RWPE2 (cell line): ENCODE results near the gene ONECUT2.

ENCODE experiments used
- ATAC-seq: fragments of 200-7000 bp; cut with Tn5 transposase; 3 replicates; pipeline ENCODE4 v1.9.1; 2021; ENCODE audit warnings: low read depth
- DNase-seq: peaks from one replicate; pipeline ENCODE4 v3.0.0-alpha.2; 2020; ENCODE audit warnings: low spot score
- H3K27ac ChIP-seq: fragments of 450-650 bp; 2 replicates; pipeline ENCODE4 v1.5.1; 2017; ENCODE audit warnings: mild to moderate bottlenecking; ENCODE audit not compliant: poor library complexity, severe bottlenecking
- H3K27me3 ChIP-seq: fragments of 250-450 bp; sonication (Bioruptor Pico); 2 replicates; pipeline ENCODE4 v1.5.1; 2021; ENCODE audit warnings: mild to moderate bottlenecking, moderate library complexity; ENCODE audit not compliant: insufficient read depth, poor library complexity, severe bottlenecking
- H3K36me3 ChIP-seq: fragments of 250-450 bp; sonication (Bioruptor Pico); 2 replicates; pipeline ENCODE4 v1.5.1; 2020; ENCODE audit warnings: low read depth, mild to moderate bottlenecking, moderate library complexity
- H3K4me1 ChIP-seq: fragments of 250-450 bp; sonication (Bioruptor Pico); 2 replicates; pipeline ENCODE4 v1.5.1; 2021; ENCODE audit warnings: mild to moderate bottlenecking, moderate library complexity; ENCODE audit not compliant: insufficient read depth, poor library complexity, severe bottlenecking
- H3K4me3 ChIP-seq: fragments of 250-450 bp; sonication (Bioruptor Pico); 2 replicates; pipeline ENCODE4 v1.5.1; 2021; ENCODE audit warnings: mild to moderate bottlenecking, moderate library complexity; ENCODE audit not compliant: severe bottlenecking
- H3K9me3 ChIP-seq: fragments of 250-450 bp; sonication (Bioruptor Pico); 2 replicates; pipeline ENCODE4 v1.5.1; 2021; ENCODE audit warnings: mild to moderate bottlenecking, moderate library complexity; ENCODE audit not compliant: severe bottlenecking
- CTCF ChIP-seq: fragments of 450-650 bp; IDR thresholded peaks from one replicate; pipeline ENCODE4 v1.5.1; 2017; ENCODE audit warnings: mild to moderate bottlenecking, moderate library complexity; ENCODE audit not compliant: poor library complexity, severe bottlenecking

ONECUT2 gene

GRCh38 chr18:57440331-57441070, 5.3 kb downstream of the ONECUT2 start:
- H3K4me3 ChIP-seq: no peak overlapping the region
- H3K36me3 ChIP-seq: no peaks in the 10 kb centered on the region
- peaks cover 91% of the 10 kb centered on the region for H3K27me3 ChIP-seq
- H3K27ac ChIP-seq: no peak overlapping the region
- ATAC-seq (no peak), DNase-seq (no peak)
- TF ChIP-seq CTCF: no peak
- no peaks in the 10 kb centered on the region for H3K9me3 ChIP-seq
- no peaks in the 10 kb centered on the region for H3K4me1 ChIP-seq

- no peaks in the 10 kb centered on the region for H3K4me1 ChIP-seq
- no peak for TF ChIP-seq CTCF
- H3K36me3 ChIP-seq: no peaks in the 10 kb centered on the region
- H3K4me3 ChIP-seq: no peak overlapping the region
- H3K27ac ChIP-seq: no peak overlapping the region
- H3K9me3 ChIP-seq: no peaks in the 10 kb centered on the region
- DNase-seq: no peak
- ATAC-seq: 0 out of 3 replicates have a peak, but pooled peaks have one; percentile 23
- H3K27me3 ChIP-seq: peaks cover 89% of the 10 kb centered on the region
Observed at GRCh38 chr18:57441071-57441794, 6.1 kb downstream of the ONECUT2 start.

GRCh38 chr18:57443247-57443646, 8.1 kb downstream of the ONECUT2 start:
- DNase-seq: no peak
- Histone ChIP-seq H3K4me3 (no peak overlapping the region), H3K36me3 (no peaks in the 10 kb centered on the region), H3K4me1 (no peaks in the 10 kb centered on the region), H3K27ac (no peak overlapping the region), H3K9me3 (no peaks in the 10 kb centered on the region), H3K27me3 (peaks cover 69% of the 10 kb centered on the region)
- no peak for TF ChIP-seq CTCF
- no peak for ATAC-seq

GRCh38 chr18:57443702-57444101, 8.5 kb downstream of the ONECUT2 start:
- Histone ChIP-seq H3K27ac (no peak overlapping the region), H3K9me3 (no peaks in the 10 kb centered on the region), H3K4me3 (no peak overlapping the region), H3K4me1 (no peaks in the 10 kb centered on the region), H3K36me3 (no peaks in the 10 kb centered on the region), H3K27me3 (peaks cover 64% of the 10 kb centered on the region)
- DNase-seq: no peak
- ATAC-seq: no peak
- no peak for TF ChIP-seq CTCF
